Measurements from ENCODE around the gene HOXA7.

The HOXA7 gene

DNA sequence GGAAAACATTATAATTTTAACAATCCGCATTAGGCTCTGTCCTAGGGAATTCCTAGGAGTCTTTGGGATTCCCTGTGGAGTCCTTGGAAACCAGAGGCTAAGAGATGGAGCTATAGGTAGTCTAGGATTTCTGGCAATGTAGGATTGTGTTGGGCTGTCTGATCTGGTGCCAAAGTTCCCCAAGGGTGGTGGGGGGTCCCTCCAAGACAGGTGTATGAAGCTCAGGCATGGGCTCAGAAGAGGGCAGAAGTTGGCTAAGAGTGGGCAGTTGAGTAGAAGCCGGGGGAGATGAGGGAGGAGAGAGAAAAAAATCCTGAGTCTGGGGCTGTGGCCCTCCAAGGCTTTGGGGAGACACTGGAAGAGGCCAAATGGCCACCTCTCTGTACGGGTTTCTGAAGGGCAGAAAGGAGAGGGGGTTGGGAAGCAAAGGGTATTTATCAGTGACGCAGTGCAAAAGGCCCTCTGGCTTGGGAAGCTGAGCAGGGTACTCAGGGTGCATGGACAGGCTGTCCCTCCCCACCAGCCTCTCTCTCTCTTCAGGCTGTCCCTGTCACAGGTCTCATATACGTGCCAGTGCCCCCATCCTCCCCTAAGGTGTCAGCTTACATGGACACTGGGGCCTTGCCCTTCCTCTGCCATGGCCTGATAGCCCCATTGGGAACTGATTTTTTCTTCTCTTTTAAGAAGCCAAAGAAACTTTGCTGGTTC lies 9.8 kb downstream of the HOXA7 start:
- DNase-seq: no peak

GRCh38 chr7:27145914-27146412 lies 10.5 kb downstream of the HOXA7 start:
- no peak for DNase-seq

DNA sequence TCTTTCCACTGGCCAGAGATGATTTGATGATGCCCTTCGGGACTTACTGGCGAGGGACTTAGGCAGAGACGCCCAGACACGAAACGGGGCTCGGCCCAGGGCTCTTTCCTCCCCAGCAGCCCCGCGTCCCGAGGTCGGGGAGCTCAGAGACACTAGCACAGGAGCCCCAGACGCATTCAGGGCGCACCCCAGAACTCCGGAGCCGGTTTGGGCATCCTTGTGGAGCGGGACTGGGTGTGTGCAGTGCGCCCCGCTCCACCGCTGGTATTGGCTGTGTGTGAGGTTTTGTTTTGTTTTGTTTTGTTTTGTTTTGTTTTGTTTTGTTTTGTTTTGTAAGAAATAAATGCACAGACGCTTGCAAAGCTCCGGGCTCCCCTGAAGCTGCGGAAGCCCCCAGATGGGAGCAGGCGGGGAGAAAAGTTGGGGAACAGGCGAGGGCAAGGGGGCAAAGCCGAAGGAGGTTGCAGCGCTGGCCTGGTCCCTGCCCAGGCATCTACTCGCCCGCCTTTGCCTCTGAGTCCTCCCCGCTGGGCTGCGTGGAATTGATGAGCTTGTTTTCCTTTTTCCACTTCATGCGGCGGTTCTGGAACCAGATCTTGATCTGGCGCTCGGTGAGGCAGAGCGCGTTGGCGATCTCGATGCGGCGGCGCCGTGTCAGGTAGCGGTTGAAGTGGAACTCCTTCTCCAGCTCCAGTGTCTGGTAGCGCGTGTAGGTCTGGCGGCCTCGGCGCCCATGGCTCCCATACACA lies 11.1 kb downstream of the HOXA7 start:
- DNase-seq: no peak

DNA sequence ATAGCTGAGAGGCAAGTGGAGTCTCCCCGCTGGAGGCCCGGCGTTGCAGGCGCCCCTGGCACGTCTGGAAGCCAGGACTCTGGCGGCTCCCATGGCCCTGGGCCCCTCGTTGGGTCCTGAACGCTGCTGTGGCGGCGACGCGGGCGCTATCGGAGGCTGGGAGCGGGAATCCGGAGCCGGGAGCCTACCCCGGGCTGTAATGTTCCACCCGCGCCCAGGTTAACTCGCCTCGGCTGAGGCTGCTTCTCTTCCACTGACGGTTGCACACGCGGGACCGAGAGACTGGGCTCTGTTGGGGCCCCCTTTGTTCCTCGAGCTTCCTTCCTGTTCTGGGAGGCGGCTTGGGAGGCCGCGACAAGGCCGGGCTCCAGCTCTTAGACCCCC lies 11.7 kb downstream of the HOXA7 start:
- DNase-seq: no peak

DNA sequence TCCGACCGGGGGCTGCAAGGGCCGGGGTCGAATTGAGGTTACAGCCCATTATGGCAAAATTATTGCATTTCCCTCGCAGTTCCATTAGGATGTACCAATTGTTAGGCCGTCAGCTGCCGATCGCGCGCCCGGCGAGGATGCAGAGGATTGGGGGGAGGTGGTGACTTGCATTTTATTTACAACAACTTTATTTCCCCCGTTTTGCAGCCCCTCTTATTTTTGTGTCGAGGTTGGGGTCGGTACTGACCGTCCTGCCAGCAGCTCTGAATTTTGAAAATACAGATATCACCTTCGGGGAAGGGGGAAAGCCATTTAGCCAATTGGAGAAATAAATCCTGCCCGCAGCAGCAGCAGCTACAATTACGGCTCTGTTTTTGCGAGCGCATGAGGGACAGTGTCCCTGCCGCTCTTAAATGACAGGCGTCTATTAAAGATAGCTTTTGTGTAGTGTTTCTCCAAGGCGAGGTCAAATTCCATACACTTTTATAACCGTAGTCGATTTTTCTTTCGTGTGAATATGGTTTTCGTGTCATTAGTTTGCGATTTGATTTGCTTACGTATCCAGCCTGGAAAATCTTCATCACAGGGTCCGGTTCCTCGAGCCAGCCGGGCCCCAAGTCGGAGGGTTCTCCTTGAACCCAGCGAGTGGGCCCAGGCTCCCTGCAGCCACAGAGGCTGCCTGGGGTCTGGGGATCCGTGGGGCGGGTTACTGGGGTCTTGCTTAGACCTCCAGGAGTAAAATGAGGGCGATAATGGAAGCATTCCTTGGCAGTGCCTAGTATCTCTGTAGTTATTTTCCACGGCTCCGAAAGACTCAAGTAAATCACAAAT lies 12.3 kb downstream of the HOXA7 start:
- no peak for DNase-seq

GRCh38 chr7:27143023-27143949 lies 13.2 kb downstream of the HOXA7 start, which contains the start of gene HOXA5:
Gene HOXA5 (minus strand): TSS chr7:27143681. CDS start chr7:27143607, 74 bp downstream.
- no peak for DNase-seq

GRCh38 chr7:27142580-27143022 lies 13.9 kb downstream of the HOXA7 start:
- DNase-seq: no peak

GRCh38 chr7:27141923-27142579 lies 14.4 kb downstream of the HOXA7 start:
- DNase-seq: no peak

- no peak for DNase-seq
These were observed 15.1 kb downstream of the HOXA7 start for GRCh38 chr7:27141137-27141922.

DNA sequence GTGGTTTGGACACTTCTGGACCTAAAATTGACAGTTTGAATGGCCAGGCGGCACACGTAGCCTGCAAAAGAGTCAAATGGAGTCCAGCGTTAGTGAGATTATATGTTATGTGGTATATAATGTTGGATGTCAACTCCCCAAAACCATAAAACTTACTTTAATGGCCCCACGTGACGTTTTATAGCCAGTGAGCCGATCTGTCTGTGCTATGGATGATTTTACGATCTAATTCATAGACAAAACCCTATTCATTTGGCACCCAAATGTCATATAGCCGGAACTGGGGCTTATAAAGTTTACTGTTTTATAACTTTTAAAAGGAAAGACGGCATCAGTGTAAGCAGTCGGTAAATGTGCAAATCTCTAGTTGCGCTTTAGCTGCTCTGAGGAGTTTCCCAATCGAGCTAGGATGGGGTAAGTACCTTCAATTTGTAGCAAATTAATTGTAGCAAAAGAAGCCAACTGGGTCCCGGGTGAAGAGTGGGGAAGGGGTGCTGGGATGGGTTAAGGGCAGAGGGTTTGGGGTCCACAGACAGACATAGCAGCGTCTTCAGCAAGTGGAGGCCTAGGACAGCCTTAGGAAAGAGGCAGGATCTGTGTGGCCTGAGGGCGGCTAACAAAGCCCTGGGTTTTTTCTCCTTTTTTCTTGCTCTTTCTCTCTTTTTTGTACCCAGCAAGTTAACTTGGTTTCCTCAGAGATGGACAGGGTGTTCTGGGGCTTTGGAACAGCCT lies 16.2 kb downstream of the HOXA7 start:
- no peak for DNase-seq

- no peak for DNase-seq
These were observed 16.9 kb downstream of the HOXA7 start for GRCh38 chr7:27139334-27140125.

DNA sequence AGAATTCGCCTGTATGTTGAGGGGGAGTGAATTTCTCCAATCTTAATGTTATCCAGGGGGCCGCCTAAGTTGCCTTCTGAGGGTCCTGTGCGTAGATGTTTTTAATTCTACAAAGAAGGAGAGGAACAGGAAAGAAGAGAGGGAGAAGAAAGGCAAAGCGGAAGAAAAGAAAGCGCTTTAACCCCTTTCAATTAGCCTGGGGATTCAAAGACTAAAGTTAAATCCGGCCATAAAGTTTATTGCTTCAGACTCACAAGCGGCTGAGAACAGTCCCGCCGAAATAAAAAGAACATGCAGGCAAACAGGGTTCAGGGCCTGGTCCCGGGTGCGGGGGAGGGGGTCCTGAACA lies 17.5 kb downstream of the HOXA7 start:
- no peak for DNase-seq

DNA sequence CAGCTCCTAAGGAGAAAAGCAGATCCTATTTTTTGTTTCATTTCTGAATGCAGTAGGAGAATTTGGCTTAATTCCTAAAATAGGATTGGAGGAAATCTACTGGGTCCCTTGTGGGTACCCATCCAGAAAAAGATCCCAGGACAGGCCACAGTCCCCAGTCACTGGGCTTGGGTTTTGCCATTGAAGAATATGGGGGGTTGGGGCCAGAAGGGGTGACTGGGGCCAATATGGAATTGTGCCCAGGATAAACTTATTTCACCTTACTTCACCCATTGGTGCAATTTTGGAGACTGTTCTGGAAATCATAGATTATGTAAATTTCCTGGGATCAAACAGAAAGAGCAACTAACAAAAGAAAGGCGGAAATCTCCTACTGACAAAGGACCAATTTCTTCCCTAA lies 18.0 kb downstream of the HOXA7 start:
- DNase-seq: no peak

- DNase-seq: no peak
These were observed 18.7 kb downstream of the HOXA7 start for GRCh38 chr7:27137640-27138315.

DNA sequence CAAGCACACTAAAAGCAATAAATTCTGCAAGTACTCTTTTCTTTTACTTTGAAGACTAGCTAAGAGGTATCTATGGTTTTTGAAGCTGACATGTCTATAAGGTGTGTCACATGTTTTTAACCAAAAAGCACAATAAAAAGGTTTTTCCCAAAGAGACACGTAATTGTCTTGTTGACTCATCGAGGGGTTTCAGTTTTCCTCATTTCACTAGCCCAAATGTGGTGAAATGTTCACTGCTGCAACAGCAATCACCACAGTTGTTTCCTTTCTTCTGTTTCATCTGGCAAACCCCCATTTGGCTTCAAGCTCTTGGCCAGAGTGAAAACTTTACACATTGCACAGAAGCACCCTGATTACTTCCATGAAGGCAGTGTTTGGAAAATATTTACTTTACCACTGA lies 22.1 kb downstream of the HOXA7 start:
- no peak for DNase-seq

DNA sequence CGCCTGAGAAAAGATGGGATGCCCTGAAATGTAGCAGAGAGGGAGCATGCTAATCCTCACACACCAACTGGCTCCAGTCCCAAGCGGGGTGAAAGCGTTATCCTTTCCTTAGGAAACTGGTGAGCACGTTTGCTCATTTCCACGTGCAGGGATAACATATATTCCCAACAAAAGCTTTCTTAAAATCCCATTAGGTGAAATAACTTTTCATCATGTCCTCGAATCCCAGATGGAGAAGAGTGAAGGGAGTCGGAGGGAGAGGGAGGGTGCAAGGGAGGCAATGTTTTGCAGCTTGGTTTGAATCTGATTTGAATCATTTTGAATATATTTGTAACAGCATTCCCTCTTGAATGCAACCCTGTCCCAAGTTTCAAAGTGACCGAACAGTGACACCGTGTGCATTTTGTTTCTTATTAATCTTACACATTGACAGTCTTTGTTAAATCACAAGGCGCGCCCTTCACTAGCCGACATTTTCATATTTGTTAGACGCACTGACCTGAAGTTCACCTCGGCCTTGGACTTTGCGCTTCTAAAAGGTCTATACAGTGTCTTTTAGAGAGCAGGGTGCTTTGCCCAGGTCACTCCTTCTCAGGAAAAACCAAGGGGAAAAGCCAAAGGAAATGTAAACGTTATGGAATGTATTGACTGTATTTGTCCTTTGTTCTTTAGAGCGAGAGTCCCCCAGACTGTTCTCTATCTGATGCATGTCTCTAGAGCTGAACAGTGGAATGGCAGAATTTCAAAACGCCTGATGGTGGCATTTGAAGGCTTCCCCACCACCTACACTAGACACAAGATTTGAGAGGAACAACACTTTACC lies 22.9 kb downstream of the HOXA7 start:
- DNase-seq: no peak

DNA sequence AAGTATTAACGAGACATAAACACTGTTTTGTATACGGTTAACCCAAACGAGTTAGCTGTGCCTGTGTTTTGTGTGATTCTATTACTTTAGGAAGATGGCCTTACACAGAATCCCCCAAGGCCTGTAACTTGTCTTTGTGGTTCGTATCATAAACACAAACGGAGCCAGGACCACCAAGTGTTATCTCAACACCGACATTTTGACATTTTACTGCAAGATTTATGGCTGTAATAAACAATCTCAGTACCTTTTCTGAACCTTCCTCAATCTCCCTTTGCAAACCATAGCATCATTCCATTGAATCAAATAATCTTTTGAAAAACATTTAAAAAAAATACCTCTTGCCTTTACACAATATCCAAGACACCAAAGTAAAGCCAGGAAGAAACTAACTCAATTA lies 23.5 kb downstream of the HOXA7 start:
- no peak for DNase-seq

DNA sequence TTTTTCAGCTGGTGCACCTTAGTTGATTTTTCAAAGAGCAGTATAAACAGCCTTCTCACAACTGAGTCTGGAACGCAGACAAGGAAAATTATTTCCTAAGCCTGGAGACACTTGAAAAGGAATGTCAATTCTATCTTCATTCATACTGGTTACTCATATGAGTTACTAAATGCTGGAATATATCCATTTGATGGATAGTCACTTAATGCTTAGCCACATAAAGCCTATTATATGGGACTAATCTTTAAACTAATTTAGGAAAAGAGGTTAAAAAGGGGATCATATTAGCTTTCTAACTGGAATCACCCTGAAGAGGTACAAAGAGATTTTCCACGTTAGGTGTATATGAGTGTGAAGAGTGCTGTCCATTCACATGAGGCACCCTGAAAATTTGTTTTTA lies 24.3 kb downstream of the HOXA7 start:
- DNase-seq: no peak

All from amniotic stem cell (primary cell).